Activated B cell treated with CpG ODN at 0.5 μM for 24 hours (primary cell): ENCODE results near the gene NFASC. TPM values are rescaled to one million over a fixed set of nuclear protein-coding genes. Genes with fewer than 3 reads are reported as not detected.

Experiments
- ATAC-seq: fragments of 200-7000 bp; cut with Tn5 transposase; one replicate; pipeline ENCODE4 v1.10.0; 2021; ENCODE audit warnings: low read depth, mild to moderate bottlenecking, moderate library complexity
- CTCF ChIA-PET: fragments of 350-600 bp; sonication (Branson Sonifier 250); formaldehyde crosslinking; loops from one replicate; lab custom pipeline; 2021; ENCODE audit warnings: antibody characterized with exemption; lab: Charles Lee
- POLR2A ChIA-PET: fragments of 350-600 bp; sonication (Branson Sonifier 250); formaldehyde crosslinking; loops from one replicate; lab custom pipeline; 2021; ENCODE audit warnings: antibody characterized with exemption; lab: Charles Lee
- DNase-seq: peaks from one replicate; pipeline ENCODE4 v3.0.0; 2022
- H3K27ac Mint-ChIP-seq: one replicate; pipeline ENCODE4 v1.8.0; 2020; ENCODE audit warnings: mixed read lengths
- H3K27me3 Mint-ChIP-seq: one replicate; pipeline ENCODE4 v1.8.0; 2021; ENCODE audit warnings: mixed read lengths
- H3K36me3 Mint-ChIP-seq: one replicate; pipeline ENCODE4 v1.8.0; 2021; ENCODE audit warnings: low read depth, mixed read lengths
- H3K4me1 Mint-ChIP-seq: one replicate; pipeline ENCODE4 v1.8.0; 2021; ENCODE audit warnings: mixed read lengths
- H3K4me3 Mint-ChIP-seq: one replicate; pipeline ENCODE4 v1.8.0; 2020; ENCODE audit warnings: mild to moderate bottlenecking, mixed read lengths
- H3K9me3 Mint-ChIP-seq: one replicate; pipeline ENCODE4 v1.8.0; 2020; ENCODE audit warnings: mixed read lengths
- CTCF ChIP-seq: fragments of 200-600 bp; IDR thresholded peaks from one replicate; pipeline ENCODE4 v1.8.0; 2022; ENCODE audit warnings: antibody characterized with exemption, mild to moderate bottlenecking
- intact Hi-C: fragments of 100-400 bp; cut with micrococcal nuclease; formaldehyde crosslinking; loops from one replicate; pipeline ENCODE4 v1.15.1; 2024
- total RNA-seq: library from RNA; stranded (reverse); gene quantifications from 2 replicates; pipeline ENCODE4 v1.2.3, GENCODE V29; 2022

The NFASC gene
- total RNA-seq, 1 donor from 2014 or later, result 0.07 TPM

GRCh38 chr1:204992998-204993314 lies 122.3 kb downstream of the NFASC start:
- no peak for DNase-seq
- no peak for TF ChIP-seq CTCF
- Mint-ChIP-seq H3K9me3 (no peaks in the 10 kb centered on the region), H3K36me3 (no peaks in the 10 kb centered on the region), H3K27ac (no peak overlapping the region), H3K27me3 (peaks cover 10% of the 10 kb centered on the region), H3K4me3 (no peak overlapping the region), H3K4me1 (peaks cover 17% of the 10 kb centered on the region)
- intact Hi-C loops, result no loop called here
- no peak for ATAC-seq
- POLR2A ChIA-PET, result interaction anchor here (0.6 kb wide), 1 partner anchor 452 kb away, joined by 9 read pairs; no protein-coding TSS in a partner anchor
- CTCF ChIA-PET, result interaction anchor here (0.6 kb wide), 1 partner anchor 149 kb away, joined by 3 read pairs; no protein-coding TSS in a partner anchor

DNA sequence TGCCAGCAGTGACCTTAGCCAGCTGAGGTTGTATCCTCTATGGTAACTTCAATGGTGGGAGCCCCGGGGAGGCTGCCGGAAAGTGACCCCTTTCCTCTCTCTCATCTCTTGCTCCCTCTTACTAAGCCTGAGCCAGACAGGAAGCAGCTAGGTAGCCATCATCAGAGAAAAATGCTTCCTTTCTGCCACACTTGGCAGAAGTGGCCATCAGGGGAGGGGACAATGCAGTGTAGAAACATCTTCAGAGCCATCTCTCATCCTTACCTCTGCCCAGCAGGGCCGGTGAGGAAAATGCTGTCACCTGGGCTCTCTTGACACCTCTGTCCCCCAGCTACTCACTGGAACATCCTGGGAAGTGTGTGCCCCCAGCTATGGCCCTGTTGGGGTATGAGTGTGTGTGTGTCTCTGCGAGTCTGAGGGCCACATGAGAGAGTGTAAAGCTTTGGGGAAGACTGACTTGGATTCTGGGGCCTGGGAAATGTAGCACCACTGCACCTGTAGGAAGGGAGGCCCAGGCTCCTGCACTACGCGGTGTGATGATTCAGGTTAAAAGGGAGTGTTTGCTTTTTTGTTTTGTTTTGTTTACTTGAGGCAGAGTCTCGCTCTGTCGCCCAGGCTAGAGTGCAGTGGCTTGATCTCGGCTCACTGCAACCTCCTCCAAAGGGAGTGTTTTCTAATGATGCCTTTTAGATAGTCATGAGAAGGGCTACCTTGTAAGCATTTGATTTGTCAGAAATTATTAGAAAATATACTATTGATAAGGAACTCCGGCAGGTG lies 123.6 kb downstream of the NFASC start:
- no peak for DNase-seq
- ChIA-PET CTCF (no interaction called here), POLR2A (no interaction called here)
- Mint-ChIP-seq H3K4me3 (no peak overlapping the region), H3K27me3 (peaks cover 2% of the 10 kb centered on the region), H3K9me3 (no peaks in the 10 kb centered on the region), H3K36me3 (no peaks in the 10 kb centered on the region), H3K27ac (no peak overlapping the region), H3K4me1 (peaks cover 17% of the 10 kb centered on the region)
- TF ChIP-seq CTCF, result no peak
- intact Hi-C loops, result no loop called here
- no peak for ATAC-seq

GRCh38 chr1:204996981-204997380 lies 126.3 kb downstream of the NFASC start:
- POLR2A ChIA-PET, result no interaction called here
- no peak for ATAC-seq

DNA sequence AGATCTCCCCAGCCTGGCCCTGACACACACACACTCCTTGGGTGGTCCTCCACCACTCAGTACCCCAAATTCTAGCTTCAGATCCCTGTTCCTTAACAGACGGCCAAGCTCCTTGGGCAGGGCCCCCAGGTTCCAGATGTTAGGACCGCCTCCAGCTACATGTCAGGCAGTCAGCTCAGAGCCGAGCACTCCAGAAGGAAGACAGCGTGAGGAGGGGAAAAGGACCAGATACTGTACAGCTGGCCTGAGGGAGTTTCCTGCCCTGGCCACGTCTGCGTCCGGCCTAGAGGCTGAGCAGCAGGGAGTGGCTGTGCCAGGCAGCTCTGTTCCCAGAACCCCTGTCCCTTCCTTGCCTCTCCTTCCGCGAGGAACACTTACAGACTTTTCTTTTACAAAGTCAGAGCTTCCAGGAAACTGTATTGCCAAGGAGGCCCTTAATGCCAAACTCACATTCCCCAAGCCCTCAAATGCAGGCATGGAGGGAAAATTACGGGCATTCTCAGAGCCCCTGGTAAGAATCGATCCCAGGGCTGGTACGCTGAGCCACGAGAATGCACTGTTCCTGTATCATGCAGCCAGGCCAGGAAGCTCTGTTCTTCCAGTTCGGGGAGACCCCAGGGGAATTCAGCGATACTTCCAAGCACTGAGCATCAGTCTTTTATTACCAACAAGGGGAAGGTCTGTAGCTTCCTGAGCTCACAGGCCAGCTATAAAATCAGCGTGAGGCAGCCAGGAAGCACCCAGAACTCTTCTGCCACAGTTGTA lies 127.1 kb downstream of the NFASC start:
- no peak for ATAC-seq

More at GRCh38 chr1:204996981-204997380, 126.3 kb downstream of the NFASC start:
- CTCF ChIA-PET, result no interaction called here
- Mint-ChIP-seq H3K4me3 (no peak overlapping the region), H3K27ac (no peak overlapping the region), H3K9me3 (no peaks in the 10 kb centered on the region), H3K4me1 (peaks cover 13% of the 10 kb centered on the region), H3K36me3 (no peaks in the 10 kb centered on the region), H3K27me3 (peaks cover 2% of the 10 kb centered on the region)
- no peak for DNase-seq
- intact Hi-C loops, result no loop called here
- TF ChIP-seq CTCF, result no peak

More for the DNA sequence above, 127.1 kb downstream of the NFASC start:
- Mint-ChIP-seq H3K4me3 (no peak overlapping the region), H3K27me3 (peaks cover 2% of the 10 kb centered on the region), H3K36me3 (no peaks in the 10 kb centered on the region), H3K9me3 (no peaks in the 10 kb centered on the region), H3K4me1 (peaks cover 5% of the 10 kb centered on the region), H3K27ac (no peak overlapping the region)
- ChIA-PET CTCF (interaction anchor here (0.6 kb wide), 1 partner anchor 26 kb away, joined by 3 read pairs; no protein-coding TSS in a partner anchor), POLR2A (no interaction called here)
- TF ChIP-seq CTCF, result no peak
- DNase-seq, result no peak
- intact Hi-C loops, result no loop called here
